SIG-M5 (cell line): ENCODE results near the gene FAXC.
"Not testable (repeated sequence)": the region's sequence is repeated elsewhere in the genome, so short reads cannot be mapped to it uniquely, and the experiment has no call there.

Experiments used
- DNase-seq: peaks from one replicate; lab custom pipeline; 2025; lab: John Stamatoyannopoulos, UW

The FAXC gene

GRCh38 chr6:99285881-99286280 is 63.6 kb downstream of the FAXC start:
- no peak for DNase-seq

- DNase-seq = no peak
Measured at GRCh38 chr6:99282479-99283062, 66.9 kb downstream of the FAXC start.

GRCh38 chr6:99276747-99277146 is 72.7 kb downstream of the FAXC start:
- no peak for DNase-seq

GRCh38 chr6:99270826-99271225 is 78.6 kb downstream of the FAXC start:
- no peak for DNase-seq

- no peak for DNase-seq
Measured at GRCh38 chr6:99270030-99270429, 79.4 kb downstream of the FAXC start.

GRCh38 chr6:99269207-99269606 is 80.3 kb downstream of the FAXC start:
- no peak for DNase-seq

- not testable (repeated sequence) for DNase-seq
Measured at GRCh38 chr6:99266996-99267395, 82.5 kb downstream of the FAXC start.

- DNase-seq = not testable (repeated sequence)
Measured at GRCh38 chr6:99265447-99265846, 84.0 kb downstream of the FAXC start.

- no peak for DNase-seq
Measured at GRCh38 chr6:99254616-99255550, 94.6 kb downstream of the FAXC start.

- no peak for DNase-seq
Measured at GRCh38 chr6:99253271-99253670, 96.2 kb downstream of the FAXC start.

- no peak for DNase-seq
Measured at GRCh38 chr6:99252421-99252820, 97.1 kb downstream of the FAXC start.

- DNase-seq = no peak
Measured at GRCh38 chr6:99250476-99250875, 99.0 kb downstream of the FAXC start.

- no peak for DNase-seq
Measured at GRCh38 chr6:99246602-99247001, 102.9 kb downstream of the FAXC start.

GRCh38 chr6:99241905-99242534 is 107.5 kb downstream of the FAXC start:
- no peak for DNase-seq

GRCh38 chr6:99236010-99236409 is 113.5 kb downstream of the FAXC start:
- no peak for DNase-seq

- DNase-seq = no peak
Measured at GRCh38 chr6:99233219-99233618, 116.3 kb downstream of the FAXC start.

- DNase-seq = no peak
Measured at GRCh38 chr6:99232056-99232455, 117.4 kb downstream of the FAXC start.

- no peak for DNase-seq
Measured at GRCh38 chr6:99225172-99225571, 124.3 kb downstream of the FAXC start.
